GM19099 (cell line): Measurements from ENCODE around the gene OR2G6.
"Not testable (repeated sequence)": the region's sequence is repeated elsewhere in the genome, so short reads cannot be mapped to it uniquely, and the experiment has no call there.

Experiments
- POLR2A ChIP-seq: IDR thresholded peaks from 3 replicates; pipeline ENCODE4 v1.6.1; 2011; ENCODE audit warnings: low read depth; ENCODE audit not compliant: insufficient read length; ENCODE audit errors: extremely low read depth

OR2G6 gene

DNA sequence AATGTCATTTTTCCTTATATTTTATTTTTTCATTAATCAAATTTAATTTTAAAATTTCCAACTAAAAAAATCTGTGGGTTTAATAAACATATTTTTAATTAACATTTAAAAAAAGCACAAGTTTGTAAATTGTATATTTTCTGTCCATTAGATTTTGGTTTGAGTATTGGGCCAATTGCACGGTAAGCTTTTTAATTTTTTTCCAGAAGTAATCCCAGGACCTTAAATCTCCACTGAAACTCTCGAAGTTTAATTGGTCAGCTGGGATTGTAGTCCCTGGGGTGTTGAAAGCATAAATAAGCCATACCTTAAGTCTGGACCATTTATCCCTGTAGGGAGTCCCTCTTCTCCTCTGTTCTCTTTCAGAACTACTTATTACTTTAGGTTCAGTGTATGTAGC lies at the start of gene OR2G6:
TSS of gene OR2G6 (plus strand) at position 301 of the 400 bp plus-strand sequence. CDS start 13,574 bp downstream, outside the sequence.
- TF ChIP-seq POLR2A = not testable (repeated sequence)

- no peak for TF ChIP-seq POLR2A
Observed at GRCh38 chr1:248471154-248471553, 36.7 kb upstream of the OR2G6 start.

DNA sequence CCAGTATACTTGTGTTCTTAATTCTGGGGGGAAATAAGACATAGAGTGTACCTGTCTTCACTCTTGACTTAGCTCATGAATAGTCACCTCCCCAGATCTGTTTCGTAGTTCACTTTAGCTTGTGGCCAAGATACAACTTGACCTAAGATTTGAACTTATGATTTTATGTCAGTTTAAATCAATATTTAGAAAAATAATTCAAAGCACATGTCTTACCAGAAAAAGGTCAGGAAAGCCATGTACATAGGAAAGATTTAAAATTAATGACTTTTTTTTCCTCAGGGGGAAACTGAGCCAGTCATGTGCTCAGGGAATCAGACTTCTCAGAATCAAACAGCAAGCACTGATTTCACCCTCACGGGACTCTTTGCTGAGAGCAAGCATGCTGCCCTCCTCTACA lies 34.8 kb upstream of the OR2G6 start, which contains the start of gene OR2T3:
TSS of gene OR2T3 (plus strand) at position 301 of the 400 bp plus-strand sequence. CDS start at position 301, 0 bp downstream.
- TF ChIP-seq POLR2A = not testable (repeated sequence)

- TF ChIP-seq POLR2A = not testable (repeated sequence)
Observed at GRCh38 chr1:248488289-248488688, 19.6 kb upstream of the OR2G6 start, which contains the start of gene OR2T5. OR2T5 (plus strand) TSS chr1:248488589; CDS start chr1:248488589, 0 bp downstream.

- TF ChIP-seq POLR2A = no peak
Observed at GRCh38 chr1:248521856-248522255, 14.0 kb downstream of the OR2G6 start.

DNA sequence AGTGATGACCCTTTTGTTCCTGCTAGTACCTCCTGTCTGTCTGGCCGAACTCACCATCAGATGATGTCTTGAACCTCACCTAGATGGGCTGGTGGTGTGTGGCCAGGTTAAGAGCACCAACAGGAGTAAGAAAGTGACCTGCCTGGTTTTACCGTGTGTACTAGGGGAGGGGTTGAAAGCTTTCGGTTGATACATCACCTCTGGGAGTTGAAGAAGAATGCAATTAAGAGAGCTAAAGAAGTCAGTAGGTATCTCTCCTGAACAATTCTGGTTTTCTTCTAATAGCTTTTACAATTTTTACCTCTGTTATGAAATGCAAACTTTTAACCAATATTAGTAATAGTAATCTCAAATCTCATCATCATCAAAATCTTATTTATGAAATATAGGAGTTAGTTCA lies 54.8 kb downstream of the OR2G6 start, which contains the start of gene OR2T29:
TSS of gene OR2T29 (minus strand) at position 101 of the 400 bp plus-strand sequence. CDS start 3,281 bp downstream, outside the sequence.
- not testable (repeated sequence) for TF ChIP-seq POLR2A

DNA sequence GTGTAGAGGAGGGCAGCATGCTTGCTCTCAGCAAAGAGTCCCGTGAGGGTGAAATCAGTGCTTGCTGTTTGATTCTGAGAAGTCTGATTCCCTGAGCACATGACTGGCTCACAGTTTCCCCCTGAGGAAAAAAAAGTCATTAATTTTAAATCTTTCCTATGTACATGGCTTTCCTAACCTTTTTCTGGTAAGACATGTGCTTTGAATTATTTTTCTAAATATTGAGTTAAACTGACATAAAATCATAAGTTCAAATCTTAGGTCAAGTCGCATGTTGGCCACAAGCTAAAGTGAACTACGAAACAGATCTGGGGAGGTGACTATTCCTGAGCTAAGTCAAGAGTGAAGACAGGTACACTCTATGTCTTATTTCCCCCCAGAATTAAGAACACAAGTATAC lies 66.8 kb downstream of the OR2G6 start, which contains the start of gene OR2T34:
TSS of gene OR2T34 (minus strand) at position 101 of the 400 bp plus-strand sequence. CDS start at position 101, 0 bp downstream.
- not testable (repeated sequence) for TF ChIP-seq POLR2A

DNA sequence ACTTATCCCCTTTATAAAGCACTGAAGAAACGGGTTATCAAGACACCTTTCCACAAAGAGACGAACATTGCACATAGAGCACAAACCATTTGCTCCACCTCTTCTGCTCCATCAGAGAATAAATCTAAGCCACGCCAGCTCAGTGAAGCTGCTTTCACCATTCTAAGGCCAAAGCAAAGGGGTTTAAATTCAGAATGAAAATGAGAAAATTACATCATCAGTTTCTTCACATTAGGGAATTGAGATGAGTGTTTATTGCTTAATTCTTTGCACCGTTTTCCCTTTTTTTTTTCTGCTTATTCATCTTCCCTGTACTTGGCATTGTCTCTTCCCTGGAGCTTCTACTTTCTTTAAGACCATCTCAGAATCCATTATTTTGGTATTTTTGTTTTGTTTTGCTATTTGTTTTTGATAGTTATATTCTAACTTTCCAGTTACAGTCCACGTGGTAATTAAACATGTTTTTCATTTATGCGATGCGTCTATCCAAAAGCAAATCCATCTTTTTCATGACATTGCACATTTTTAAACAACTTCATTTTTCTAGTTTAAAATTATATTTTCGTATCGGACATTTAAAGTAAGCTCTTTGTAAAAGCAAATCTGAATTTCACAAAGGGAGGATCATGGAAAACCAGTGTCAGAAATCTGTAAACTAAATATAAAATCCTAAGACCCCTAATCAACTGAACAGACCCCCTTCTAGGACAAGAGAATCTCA lies 68.5 kb downstream of the OR2G6 start:
- TF ChIP-seq POLR2A = no peak
